HEK293T (cell line): ENCODE results near the gene YES1.

Source experiments
- BHLHE40 ChIP-seq: fragments of 450-650 bp; IDR thresholded peaks from 2 replicates; pipeline ENCODE4 v1.6.1; 2016; ENCODE audit warnings: mild to moderate bottlenecking, moderate library complexity, borderline replicate concordance
- ELF4 ChIP-seq: fragments of 450-650 bp; IDR thresholded peaks from 2 replicates; pipeline ENCODE4 v1.6.1; 2017; ENCODE audit warnings: antibody characterized with exemption
- NFRKB ChIP-seq: fragments of 450-650 bp; IDR thresholded peaks from 2 replicates; pipeline ENCODE4 v1.6.1; 2016; ENCODE audit warnings: mild to moderate bottlenecking, moderate library complexity
- SUZ12 ChIP-seq: fragments of 450-650 bp; IDR thresholded peaks from 2 replicates; pipeline ENCODE4 v1.6.1; 2016; ENCODE audit warnings: mild to moderate bottlenecking

GRCh38 chr18:692824-693223 lies 119.2 kb downstream of the YES1 start:
- no peak for TF ChIP-seq BHLHE40
- no peak for TF ChIP-seq NFRKB
- no peak for TF ChIP-seq SUZ12
- no peak for TF ChIP-seq ELF4
